NCI-H2029 (cell line): Measurements from ENCODE around the gene PLD3.
"Not testable (repeated sequence)": the region's sequence is repeated elsewhere in the genome, so short reads cannot be mapped to it uniquely, and the experiment has no call there.

Experiments
- DNase-seq: peaks from one replicate; lab custom pipeline; 2025; lab: John Stamatoyannopoulos, UW

PLD3 gene

DNA sequence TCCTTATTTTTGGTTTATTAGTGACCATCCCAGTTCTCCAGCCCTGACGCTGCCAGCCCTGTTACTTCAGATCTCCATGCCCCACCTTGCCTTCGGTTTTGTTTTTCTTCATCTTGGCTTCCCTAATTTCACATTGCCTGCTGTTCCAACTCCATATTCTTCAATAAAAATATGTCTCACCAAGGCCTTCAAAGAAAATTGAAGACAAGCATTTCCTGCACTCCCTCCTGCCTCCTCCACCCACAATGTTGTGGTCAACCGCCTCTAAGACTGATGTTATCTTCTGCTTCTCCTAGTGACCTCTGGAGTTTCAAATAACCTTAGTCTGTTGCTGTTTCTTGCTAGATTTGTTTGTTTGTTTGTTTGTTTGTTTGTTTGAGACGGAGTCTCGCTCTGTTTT is 14.6 kb downstream of the PLD3 start:
- no peak for DNase-seq

DNA sequence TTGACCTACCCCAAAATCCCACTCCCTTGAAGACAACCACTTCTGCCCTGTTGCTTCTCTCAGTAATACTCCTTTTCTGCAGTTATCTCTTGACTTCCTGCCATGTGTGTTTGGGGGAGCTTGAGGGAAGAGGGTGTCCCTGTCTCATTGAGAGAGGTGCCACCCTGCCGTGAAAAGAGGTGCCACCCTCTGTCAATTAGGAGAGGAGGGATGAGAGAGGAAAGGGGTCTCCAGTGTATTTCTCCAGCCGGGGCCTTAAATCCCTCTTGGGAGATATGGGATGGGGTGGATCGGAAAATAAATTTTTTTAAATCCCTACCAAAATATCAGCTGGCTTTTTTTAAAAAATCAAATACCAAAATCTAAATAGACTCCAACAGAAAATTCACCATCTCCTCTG is 16.5 kb downstream of the PLD3 start:
- no peak for DNase-seq

DNA sequence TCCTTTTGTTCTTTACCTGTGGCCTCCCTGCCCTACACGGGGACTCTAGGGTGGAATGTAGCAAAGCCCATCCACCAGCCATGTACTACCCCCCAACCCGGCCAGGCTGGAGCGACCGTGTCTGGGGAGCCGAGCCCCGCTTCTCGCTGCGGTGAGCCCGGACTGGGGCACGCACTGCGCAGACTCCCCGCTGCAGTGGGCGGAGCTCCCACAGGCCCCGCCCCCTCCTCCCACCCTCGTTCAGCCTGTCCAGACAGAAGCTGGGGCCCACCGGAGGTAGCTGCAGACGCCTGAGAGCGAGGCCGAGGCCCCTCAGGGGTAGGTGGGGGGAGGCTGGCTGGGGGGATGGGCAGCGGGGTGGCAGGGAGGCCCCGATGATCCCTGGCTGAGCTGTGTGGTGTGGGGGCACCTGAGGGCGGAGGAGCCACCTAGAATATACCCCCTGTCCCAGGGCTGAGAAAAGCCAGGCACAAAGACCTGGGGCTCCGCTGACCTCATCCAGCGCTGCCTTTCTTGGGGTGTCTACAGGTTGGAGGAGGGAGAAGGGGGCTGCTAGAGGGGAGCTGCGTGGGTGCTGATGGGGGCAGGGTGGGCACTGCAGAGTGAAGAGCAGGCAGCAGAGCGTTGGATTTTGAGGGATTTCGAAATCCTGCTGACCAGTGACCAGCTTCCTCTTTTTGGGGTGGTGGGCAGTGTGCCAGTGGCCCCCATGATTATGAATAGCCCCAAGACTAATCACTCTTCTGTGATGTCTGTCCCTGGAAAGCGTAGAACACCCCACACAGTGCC is 17.3 kb downstream of the PLD3 start:
- no peak for DNase-seq

DNA sequence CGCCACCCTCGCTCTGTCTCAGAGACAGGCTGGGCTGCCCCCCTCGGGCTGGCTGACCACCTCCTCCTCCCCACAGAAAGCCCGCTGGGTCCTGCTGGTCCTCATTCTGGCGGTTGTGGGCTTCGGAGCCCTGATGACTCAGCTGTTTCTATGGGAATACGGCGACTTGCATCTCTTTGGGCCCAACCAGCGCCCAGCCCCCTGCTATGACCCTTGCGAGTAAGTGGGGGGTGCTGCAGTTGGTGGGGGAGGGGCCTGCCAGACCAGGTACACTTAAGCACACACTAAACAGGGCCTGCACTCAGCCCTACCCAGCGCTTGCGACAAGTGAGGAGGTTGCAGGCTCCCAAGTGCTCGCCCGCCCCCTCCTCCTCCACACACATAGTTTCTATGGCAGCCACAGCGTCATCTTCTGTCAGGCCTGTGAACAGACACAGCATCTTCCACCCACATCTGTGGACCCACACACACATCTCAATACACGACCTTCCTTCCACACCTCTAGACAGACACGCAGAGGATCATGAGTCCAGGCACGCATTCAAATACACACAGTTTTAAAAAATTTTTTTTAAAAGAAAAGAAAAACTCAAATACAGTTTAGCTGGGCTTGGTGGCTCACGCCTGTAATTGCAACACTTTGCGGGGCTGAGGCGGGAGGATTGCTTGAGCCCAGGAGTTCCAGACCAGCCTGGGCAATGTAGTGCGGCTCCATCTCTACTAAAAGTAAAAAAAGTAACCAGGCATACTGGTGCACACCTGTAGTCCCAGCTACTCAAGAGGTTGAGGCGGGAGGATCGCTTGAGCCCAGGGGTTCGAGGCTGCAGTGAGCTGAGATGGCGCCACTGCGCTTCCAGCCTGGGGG is 18.4 kb downstream of the PLD3 start:
- DNase-seq: no peak

DNA sequence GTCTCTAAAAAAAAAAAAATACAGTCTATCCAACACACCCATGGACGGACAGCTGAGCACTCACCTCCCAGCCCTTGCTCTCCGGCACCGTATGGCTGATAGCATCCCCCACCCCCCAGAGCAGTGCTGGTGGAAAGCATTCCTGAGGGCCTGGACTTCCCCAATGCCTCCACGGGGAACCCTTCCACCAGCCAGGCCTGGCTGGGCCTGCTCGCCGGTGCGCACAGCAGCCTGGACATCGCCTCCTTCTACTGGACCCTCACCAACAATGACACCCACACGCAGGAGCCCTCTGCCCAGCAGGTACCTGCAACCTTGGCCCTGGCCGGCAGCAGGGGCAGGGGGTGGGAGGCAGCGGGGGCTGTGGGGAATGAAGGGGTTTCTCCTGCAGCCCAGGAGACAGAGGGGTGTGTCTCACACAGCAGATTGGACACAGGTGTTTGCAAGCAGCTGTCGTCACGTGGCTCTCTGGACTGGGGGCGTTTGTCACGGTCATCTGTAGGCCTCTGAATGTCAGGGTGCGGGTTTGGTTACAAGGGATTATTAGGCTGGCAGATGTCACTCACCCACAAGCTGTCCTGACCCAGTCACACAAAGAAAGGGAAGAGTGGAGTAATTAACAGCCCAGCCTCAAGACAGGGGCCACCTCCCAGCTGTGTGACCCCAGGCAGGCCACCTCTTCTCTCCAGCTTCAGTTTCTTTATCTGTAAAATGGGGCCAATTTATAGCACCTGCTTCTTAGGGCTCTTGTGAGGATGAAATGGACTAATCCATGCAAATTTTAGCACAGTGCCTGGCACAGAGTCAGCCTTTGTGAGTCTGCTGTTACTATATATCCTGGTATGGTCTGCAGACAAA is 19.3 kb downstream of the PLD3 start:
- DNase-seq: no peak

DNA sequence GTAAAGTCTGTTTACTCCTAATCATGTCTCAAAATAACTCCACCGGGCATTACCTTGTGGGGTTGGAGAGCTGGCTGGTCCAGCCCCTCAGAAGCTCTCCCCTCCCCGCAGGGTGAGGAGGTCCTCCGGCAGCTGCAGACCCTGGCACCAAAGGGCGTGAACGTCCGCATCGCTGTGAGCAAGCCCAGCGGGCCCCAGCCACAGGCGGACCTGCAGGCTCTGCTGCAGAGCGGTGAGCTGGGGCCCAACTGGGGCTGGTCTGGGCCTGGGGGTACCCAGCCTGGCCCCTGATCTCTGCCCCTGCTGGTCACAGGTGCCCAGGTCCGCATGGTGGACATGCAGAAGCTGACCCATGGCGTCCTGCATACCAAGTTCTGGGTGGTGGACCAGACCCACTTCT is 21.3 kb downstream of the PLD3 start:
- DNase-seq: no peak

DNA sequence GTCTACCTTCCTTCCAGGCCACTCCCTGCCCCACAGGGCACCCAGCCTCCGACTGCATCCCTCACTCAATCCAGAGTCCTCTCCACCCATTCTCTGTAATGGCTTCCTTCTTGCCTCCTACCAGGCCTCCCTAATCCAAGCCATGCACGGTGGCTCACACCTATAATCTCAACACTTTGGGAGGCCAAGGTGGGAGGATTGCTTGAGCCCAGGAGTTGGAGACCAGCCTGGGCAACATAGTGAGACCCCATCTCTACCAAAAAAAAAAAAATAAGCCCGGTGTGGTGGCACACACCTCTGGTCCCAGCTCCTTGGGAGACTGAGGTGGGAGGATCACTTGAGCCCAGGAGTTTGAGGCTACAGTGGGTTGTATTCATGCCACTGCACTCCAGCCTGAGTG is 21.8 kb downstream of the PLD3 start:
- not testable (repeated sequence) for DNase-seq

DNA sequence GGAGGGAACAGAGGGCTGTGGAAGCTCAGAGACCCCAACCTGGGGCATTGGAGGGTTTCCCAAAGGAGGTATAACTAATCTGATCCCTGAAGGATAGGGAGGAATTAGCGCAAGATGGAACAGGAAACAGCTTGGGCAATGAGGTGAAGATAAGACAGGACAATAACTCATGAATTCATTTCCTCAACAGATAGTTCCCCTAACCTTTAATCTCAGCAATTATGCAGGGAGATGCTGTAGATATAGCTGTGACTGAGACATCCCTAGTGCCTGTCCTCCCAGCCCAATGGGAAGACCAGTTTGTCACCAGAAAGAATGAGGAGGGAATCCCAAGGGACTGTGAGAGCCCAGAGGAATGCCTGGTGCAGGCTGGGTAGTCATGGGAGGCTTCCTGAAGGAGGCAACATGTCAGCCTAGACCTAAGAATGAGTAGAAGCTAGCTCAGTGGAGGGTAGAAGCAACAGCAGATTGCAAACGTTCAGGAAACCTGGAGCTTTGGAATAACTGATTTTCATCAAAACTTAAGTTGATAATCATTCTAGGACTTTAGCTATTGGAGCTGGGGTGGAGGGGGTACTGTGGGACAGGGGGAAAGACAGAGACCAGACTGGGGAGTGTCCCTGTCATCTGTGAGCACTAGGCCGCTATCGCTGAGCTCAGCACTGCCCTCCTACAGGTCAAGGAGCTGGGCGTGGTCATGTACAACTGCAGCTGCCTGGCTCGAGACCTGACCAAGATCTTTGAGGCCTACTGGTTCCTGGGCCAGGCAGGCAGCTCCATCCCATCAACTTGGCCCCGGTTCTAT is 22.7 kb downstream of the PLD3 start:
- DNase-seq: no peak

DNA sequence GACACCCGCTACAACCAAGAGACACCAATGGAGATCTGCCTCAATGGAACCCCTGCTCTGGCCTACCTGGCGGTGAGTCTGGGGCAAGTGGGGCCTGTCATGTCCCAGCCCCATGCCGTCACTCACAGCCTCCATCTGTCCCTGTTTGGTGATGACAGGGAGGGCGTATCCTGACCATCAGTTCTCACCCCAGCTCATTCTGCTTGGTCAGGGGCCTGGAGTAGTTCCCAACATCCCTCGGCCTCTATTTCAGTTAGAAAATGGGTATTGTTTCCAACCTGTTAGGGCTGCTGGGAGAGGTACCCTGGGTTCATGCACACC is 23.3 kb downstream of the PLD3 start:
- DNase-seq: no peak

DNA sequence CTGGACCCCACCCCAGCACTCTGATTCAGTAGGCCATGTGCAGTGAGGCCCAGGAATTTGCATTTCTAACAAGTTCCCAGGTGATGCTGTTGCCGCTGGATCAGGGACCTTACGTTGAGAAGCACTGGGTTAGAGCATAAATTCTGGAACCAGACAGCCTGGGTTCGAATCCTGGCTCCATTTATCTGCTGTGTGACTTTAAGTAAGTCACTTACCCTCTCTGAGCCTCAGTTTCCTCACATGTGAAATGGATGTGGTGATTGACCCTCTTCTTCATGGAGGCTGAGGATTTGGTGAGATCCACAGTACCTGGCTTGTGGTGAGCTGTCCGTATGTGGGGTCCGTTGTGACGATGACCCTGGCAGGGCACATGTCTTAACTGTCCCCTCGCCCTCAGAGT is 25.6 kb downstream of the PLD3 start:
- no peak for DNase-seq

DNA sequence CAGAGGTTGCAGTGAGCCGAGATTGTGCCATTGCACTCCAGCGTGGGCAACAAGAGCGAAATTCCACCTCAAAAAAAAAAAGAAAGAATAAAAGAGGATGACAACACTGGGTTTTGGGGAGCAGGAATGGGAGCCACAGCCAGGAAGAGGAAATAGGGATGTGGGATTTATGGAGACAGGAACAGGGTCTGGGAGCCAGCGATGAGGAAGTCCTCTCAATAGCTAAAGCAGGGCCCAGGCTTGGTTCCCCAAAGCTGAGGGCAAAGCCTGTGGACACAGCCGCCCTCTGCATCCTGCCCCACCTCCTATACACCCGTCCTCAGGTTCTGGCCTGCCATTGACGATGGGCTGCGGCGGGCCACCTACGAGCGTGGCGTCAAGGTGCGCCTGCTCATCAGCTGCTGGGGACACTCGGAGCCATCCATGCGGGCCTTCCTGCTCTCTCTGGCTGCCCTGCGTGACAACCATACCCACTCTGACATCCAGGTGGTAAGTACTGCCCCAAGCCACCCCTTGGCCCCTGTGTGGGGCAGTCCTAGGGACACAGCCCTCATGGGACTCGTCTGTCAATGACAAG is 27.9 kb downstream of the PLD3 start:
- no peak for DNase-seq

DNA sequence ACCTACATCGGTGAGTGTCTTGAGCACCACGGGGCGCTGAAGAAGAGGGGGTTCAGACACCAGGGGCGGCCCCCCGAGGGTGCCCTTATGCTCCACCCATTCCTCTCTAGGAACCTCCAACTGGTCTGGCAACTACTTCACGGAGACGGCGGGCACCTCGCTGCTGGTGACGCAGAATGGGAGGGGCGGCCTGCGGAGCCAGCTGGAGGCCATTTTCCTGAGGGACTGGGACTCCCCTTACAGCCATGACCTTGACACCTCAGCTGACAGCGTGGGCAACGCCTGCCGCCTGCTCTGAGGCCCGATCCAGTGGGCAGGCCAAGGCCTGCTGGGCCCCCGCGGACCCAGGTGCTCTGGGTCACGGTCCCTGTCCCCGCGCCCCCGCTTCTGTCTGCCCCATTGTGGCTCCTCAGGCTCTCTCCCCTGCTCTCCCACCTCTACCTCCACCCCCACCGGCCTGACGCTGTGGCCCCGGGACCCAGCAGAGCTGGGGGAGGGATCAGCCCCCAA is 29.4 kb downstream of the PLD3 start:
- no peak for DNase-seq

DNA sequence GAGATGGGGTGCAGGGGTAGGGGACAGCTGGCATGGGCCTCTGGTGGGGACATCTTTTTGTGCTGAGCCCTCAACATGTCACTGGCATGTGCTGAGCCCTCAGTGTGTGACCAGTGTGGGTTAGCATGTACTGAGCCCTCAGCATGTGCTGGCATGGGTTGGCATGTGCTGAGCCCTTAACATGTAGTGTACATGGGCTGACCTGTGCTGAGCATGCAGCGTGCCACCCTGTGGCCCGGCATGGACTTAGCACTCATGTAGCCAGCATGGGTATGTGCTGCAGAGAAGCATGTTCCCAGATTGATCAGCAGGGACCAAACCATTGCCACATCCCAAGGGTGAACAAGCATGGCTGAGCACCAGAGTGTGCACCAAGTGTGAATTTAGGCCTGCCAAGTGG is 30.0 kb downstream of the PLD3 start:
- no peak for DNase-seq

DNA sequence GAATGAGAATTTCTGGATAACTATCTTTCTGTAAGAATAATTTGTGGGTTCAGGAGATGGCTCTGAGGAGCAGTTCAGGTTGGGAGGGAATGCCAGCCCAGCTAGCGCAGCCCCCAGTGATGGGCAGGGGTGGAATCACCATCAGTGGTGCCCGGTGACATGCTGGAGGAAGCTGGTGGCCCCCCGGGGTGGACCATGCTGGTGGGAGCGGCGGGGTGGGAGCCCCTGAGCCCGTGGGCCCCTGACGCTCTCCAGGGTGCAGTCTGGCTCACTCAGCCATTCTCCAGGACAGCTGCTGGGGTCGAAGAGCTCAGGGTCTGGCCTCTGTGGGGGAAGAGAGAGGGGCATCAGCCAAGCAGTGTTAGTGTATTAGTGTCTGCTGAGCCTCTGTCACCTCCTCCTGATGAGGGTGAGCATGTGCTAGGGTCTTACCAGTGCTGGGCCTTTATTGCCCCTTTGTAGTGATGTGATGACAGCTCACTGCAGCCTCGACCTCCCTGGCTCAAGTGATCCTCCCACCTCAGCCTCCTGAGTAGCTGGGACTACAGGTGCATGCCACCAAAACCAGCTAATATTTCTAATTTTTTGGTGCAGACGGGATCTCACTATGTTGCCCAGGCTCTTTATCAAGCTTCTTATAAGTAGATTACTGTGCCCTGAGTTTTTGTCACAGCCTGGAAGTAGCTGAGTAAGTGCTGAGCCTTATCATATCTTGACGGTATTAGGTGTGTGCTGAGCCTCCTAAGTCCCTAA is 31.1 kb downstream of the PLD3 start:
- no peak for DNase-seq

DNA sequence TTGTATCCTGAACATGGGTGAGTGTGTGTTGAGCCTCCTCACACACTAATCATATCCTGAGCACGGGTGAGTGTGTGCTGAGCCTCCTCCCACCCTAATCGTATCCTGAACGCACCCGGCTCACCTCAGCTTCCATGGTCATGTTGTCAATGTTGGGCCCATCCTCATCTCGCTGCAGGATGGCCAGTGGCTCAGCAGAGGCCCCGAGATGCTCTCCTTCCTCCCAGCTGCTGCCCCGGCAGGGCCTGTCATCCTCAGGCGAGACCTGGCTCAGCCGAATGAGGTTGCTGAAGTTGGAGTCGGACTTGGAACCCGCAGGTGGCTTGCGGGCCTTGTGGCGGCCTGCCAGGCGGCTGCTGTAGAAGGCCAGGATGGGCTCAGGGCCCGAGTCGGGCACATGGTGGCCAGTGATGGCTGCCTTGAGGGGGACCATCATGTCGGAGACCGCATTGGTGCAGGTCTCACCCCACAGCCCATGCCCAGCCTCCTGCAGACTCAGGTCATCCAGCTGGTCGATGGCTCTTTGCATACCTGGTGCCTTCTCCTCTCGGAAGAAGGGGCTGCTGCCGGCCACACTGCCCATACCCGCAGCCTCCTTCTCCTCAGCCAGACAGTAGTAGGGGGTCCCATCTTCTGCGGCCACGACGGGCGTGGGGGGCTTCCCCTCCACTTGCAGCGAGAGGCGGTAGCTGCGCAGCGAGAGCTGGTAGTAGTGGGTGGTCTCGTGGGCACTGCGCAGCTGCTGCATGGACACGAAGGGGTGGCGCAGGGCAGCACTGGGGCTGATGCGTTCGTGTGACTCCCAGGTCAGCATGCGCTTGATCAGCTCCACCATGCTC is 31.9 kb downstream of the PLD3 start:
- no peak for DNase-seq

DNA sequence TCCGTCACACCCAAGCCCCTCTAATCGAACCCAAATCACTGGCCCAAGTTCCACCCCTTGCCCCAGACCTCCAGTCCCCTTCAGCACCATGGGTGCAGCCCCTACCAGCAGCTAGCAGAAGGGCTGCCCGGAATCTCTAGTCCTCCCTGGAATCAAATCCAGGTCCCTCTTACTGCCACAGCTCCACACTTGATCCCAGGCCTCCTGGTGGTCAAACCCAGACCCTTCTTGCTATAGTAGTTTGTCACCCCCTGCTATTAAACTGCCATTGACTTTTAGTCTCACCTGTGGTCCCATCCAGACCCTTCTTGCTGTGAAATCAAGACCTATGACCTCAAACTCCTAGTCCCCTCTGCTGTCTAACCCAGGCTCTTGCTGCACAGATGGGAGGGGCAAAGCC is 32.8 kb downstream of the PLD3 start:
- no peak for DNase-seq

DNA sequence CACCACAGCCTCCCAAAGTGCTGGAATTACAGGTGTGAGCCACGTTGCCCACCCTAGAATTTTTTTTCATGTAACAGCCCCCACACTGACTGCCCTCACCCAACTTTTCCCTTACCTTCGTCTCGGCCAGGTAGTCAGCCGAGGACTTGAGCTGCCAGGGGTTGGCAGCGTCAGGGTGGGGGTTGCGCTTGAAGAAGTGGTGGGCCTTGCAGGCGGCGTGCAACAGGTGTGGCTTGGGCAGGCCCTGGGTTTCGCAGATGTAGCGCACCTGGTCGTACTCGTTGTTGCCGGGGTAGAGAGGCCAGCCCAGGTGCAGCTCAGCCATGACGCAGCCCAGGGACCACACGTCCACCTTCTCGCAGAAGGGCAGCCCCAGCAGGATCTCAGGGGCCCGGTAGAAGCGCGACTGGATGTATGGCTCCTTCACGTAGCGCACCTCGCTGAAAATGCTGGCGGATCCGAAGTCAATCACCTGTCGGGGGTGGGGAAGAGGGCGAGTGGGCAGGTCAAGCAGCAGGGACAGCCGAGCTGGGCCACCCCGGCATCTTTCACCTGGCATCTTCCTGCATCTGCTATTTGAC is 35.3 kb downstream of the PLD3 start:
- no peak for DNase-seq

DNA sequence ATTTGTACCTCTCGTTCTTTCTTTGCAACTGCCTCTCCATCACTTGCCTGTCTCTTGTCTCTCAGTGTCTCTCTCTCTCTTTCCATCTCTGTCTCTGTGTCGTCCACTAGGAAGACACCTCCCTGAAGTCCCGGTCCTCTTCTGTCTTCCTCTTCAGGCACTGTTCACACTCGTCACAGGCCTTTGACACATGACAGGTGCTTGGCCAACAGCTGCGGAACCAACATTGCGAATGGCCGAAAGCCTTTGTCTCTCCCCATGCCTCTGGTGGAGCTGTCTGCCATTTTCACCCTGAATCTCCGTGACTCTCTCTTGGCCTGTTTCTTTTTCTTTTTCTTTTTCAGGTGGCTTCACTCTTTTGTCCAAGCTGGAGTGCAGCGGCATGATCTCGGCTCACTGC is 38.7 kb downstream of the PLD3 start:
- no peak for DNase-seq

DNA sequence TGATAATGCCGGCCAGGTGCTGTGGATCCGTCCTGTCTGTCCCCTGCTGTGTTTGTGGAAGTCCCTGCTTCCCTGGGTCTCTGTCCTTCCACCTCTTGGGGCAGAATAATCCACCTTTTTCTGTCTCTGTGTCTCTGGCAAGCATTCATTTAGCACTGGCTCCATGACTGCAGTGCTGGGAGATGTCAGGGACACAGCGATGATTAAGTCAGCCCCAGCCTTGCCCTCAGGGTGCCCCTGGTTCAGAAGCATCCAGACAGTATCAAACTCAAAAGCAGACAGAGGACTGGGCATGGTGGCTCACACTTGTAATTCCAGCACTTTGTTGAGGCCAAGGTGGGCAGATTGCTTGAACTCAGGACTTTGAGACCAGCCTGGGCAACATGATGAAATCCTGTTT is 40.0 kb downstream of the PLD3 start:
- DNase-seq: no peak
